A673 (cell line): ENCODE measurements around the gene TSEN15. TPM values are rescaled to one million over a fixed set of nuclear protein-coding genes. Genes with fewer than 3 reads are reported as not detected.
"Not testable (repeated sequence)": the region's sequence is repeated elsewhere in the genome, so short reads cannot be mapped to it uniquely, and the experiment has no call there.

Experiments used
- BruUV-seq: library from RNA; stranded (reverse); fragments of 400-500 nt; replicated peaks from 2 replicates; lab custom pipeline; 2021; lab: Mats Ljungman, UMichigan
- CTCF ChIA-PET: fragments of 300-600 bp; sonication (Branson Sonifier 250); formaldehyde crosslinking; loops from one replicate; lab custom pipeline; 2022; ENCODE audit warnings: antibody characterized with exemption; lab: Charles Lee
- POLR2A ChIA-PET: fragments of 300-600 bp; sonication (Branson Sonifier 250); formaldehyde crosslinking; loops from one replicate; lab custom pipeline; 2022; ENCODE audit warnings: antibody characterized with exemption; ENCODE audit not compliant: low non-redundant PET; lab: Charles Lee
- DNase-seq: peaks from one replicate; pipeline ENCODE4 v3.0.0-alpha.2; 2015; ENCODE audit warnings: low spot score
- H3K27ac ChIP-seq: fragments of 200-600 bp; sonication (generic); 2 replicates; pipeline ENCODE4 v1.5.1; 2016; ENCODE audit warnings: mixed run types, low read depth, mild to moderate bottlenecking, mixed read lengths, antibody characterized with exemption, low read length; ENCODE audit not compliant: poor library complexity, severe bottlenecking
- H3K27me3 ChIP-seq: fragments of 200-600 bp; sonication (generic); replicated peaks from 2 replicates; pipeline ENCODE4 v1.6.1; 2017; ENCODE audit warnings: mixed run types, low read depth, mild to moderate bottlenecking, mixed read lengths, antibody characterized with exemption, low read length; ENCODE audit not compliant: insufficient read depth, poor library complexity
- H3K36me3 ChIP-seq: fragments of 200-600 bp; sonication (generic); 2 replicates; pipeline ENCODE4 v1.6.1; 2016; ENCODE audit warnings: mixed run types, mild to moderate bottlenecking, mixed read lengths, antibody characterized with exemption, low read length; ENCODE audit not compliant: insufficient read depth, poor library complexity, severe bottlenecking
- H3K4me1 ChIP-seq: fragments of 200-600 bp; sonication (generic); 2 replicates; pipeline ENCODE4 v1.6.1; 2017; ENCODE audit warnings: mixed run types, mild to moderate bottlenecking, mixed read lengths, antibody characterized with exemption, low read length; ENCODE audit not compliant: insufficient read depth, poor library complexity, severe bottlenecking
- H3K4me3 ChIP-seq: fragments of 200-600 bp; sonication (generic); 2 replicates; pipeline ENCODE4 v1.5.1; 2016; ENCODE audit warnings: low read depth, mixed run types, mild to moderate bottlenecking, mixed read lengths, low read length; ENCODE audit not compliant: poor library complexity, severe bottlenecking
- H3K9me3 ChIP-seq: fragments of 200-600 bp; sonication (generic); 2 replicates; pipeline ENCODE4 v1.6.1; 2016; ENCODE audit warnings: mixed run types, low read depth, mild to moderate bottlenecking, mixed read lengths, antibody characterized with exemption, low read length; ENCODE audit not compliant: poor library complexity, severe bottlenecking
- EZH2 ChIP-seq: fragments of 200-600 bp; sonication (generic); IDR thresholded peaks from 2 replicates; pipeline ENCODE4 v1.6.1; 2017; ENCODE audit warnings: borderline replicate concordance, low read depth, mild to moderate bottlenecking, mixed read lengths, antibody characterized with exemption, low read length; ENCODE audit not compliant: poor library complexity, severe bottlenecking
- intact Hi-C: fragments of 100-400 bp; cut with micrococcal nuclease; formaldehyde crosslinking; loops from one replicate; pipeline ENCODE4 v1.10.0; 2022; ENCODE audit not compliant: unreplicated experiment
- total RNA-seq: library from RNA; stranded (reverse); gene quantifications from 2 replicates; pipeline ENCODE4 v1.2.3, GENCODE V29; 2021
- TF ChIP-seq, protein P1 (sequence below): fragments of 300-800, 200-600 bp; sonication (generic); conservative IDR thresholded peaks from 2 replicates; pipeline ENCODE4 v1.5.1; 2017; ENCODE audit warnings: low read depth, mild to moderate bottlenecking, antibody characterized with exemption, low read length, moderate library complexity, mixed read lengths

The TSEN15 gene
- total RNA-seq, 1 experiment from 2014 or later, result 57.0 TPM

DNA sequence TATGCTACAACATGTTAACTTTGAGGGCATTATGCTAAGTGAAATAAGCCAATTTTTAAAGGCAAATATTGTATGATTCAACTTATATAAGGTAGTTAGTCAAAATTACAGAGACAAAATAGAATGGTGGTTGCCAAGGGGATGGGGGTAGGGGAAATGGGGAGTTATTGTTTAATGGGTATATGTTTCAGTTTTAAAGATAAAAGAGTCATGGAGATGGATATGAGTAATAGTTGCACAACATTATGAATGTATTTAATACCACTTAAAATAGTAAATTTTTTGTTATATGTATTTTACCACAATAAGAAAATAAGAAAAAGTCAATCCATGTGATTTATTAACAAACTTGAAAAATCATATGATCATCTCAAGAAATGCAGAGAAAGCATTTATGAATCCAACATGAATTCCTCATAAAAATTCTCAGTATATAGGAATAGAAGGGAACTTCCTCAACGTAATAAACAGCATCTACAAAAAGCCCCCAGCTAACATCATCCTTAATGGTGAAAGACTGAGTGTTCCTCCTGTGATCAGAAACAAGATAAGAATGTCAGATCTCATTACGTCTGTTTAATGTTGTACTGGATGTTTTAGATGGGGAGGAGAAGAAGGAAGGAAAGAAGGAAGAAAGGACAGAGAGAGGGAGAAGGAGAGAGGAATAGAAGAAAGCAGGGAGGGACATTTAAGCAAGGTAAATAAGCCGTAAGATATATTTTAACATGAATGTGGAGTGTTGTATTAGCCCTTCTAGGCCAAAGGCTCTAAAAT, 6.7 kb upstream of the TSEN15 start:
- H3K4me1 ChIP-seq, result no peaks in the 10 kb centered on the region
- H3K9me3 ChIP-seq, result no peaks in the 10 kb centered on the region
- H3K4me3 ChIP-seq, result no peak overlapping the region
- DNase-seq, result no peak
- no TSS peak for BruUV-seq
- no peak for TF ChIP-seq EZH2
- TF ChIP-seq, protein P1, sequence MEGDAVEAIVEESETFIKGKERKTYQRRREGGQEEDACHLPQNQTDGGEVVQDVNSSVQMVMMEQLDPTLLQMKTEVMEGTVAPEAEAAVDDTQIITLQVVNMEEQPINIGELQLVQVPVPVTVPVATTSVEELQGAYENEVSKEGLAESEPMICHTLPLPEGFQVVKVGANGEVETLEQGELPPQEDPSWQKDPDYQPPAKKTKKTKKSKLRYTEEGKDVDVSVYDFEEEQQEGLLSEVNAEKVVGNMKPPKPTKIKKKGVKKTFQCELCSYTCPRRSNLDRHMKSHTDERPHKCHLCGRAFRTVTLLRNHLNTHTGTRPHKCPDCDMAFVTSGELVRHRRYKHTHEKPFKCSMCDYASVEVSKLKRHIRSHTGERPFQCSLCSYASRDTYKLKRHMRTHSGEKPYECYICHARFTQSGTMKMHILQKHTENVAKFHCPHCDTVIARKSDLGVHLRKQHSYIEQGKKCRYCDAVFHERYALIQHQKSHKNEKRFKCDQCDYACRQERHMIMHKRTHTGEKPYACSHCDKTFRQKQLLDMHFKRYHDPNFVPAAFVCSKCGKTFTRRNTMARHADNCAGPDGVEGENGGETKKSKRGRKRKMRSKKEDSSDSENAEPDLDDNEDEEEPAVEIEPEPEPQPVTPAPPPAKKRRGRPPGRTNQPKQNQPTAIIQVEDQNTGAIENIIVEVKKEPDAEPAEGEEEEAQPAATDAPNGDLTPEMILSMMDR, result no peak
- intact Hi-C loops, result no loop called here
- no peak overlapping the region for H3K27ac ChIP-seq
- ChIA-PET CTCF (no interaction called here), POLR2A (no interaction called here)
- H3K27me3 ChIP-seq, result no peaks in the 10 kb centered on the region
- no peaks in the 10 kb centered on the region for H3K36me3 ChIP-seq

DNA sequence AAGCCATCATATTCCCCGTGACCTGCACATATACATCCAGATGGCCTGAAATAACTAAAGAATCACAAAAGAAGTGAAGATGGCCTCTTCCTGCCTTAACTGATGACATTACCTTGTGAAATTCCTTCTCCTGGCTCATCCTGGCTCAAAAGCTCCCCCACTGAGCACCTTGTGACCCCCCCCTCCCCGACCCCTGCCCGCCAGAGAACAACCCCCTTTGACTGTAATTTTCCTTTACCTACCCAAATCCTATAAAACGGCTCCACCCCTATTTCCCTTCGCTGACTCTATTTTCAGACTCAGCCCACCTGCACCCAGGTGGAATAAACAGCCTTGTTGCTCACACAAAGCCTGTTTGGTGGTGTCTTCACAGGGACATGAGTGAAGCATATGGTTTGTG, 4.0 kb upstream of the TSEN15 start:
- POLR2A ChIA-PET, H3K4me1 ChIP-seq, H3K27me3 ChIP-seq, H3K9me3 ChIP-seq, intact Hi-C loops, DNase-seq, BruUV-seq, CTCF ChIA-PET, H3K36me3 ChIP-seq, H3K4me3 ChIP-seq, H3K27ac ChIP-seq: not testable (repeated sequence)

DNA sequence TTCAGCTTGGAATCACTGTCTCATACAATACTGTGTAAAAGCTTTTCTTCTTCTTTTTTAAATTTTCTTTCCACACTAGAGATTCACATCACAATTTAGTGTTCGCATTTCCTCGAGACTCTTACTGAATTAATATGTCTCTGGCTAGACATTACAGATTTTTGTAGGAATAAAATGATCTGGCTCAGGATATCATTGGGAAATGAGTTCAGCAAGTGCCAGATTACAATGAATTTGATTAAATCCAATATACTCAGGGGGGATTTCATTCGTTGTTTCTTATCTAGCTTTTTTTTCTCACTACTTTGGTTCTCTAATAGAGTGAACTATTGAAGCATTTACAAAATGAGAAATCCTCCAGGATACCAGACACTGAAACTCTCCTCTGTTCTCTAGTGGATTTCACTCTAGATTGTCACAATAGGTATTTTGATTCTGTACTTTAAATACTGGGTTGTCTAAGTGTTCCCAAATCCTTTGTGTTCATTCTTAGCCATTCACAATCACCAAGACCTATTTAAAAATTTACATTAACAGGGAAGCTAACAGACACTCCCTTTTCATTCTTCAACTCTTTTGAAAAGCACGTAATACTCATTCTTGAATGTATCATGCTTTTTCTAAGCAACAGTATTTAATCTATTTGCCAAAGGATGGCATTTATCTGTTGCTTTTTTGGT, 2.8 kb upstream of the TSEN15 start:
- TF ChIP-seq EZH2, result no peak
- TF ChIP-seq, protein P1, result no peak
- Histone ChIP-seq H3K27ac (no peak overlapping the region), H3K9me3 (no peaks in the 10 kb centered on the region), H3K4me1 (peaks cover 16% of the 10 kb centered on the region), H3K36me3 (no peaks in the 10 kb centered on the region), H3K27me3 (no peaks in the 10 kb centered on the region), H3K4me3 (no peak overlapping the region)
- intact Hi-C loops, result no loop called here
- CTCF ChIA-PET, result no interaction called here
- POLR2A ChIA-PET, result no interaction called here
- no TSS peak for BruUV-seq
- DNase-seq, result no peak

DNA sequence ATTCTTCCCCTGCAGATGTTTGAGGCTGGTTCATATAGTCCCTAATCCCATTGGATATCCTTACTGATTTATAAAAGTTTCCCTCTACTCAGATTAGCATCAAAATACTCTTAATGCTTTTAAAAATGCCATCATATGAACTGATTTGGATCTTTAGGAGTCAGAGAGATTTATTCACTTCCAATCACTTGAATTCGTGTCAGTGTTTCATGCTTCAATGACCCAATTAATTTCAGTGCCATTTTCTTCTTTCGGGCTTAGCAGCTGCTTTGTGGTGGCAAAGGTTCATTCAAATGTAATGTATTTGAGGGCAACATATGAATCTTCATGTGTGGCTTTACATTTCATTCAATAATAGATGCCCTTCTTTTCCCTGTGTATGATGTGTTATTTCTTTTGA, 2.2 kb upstream of the TSEN15 start:
- no peak for DNase-seq
- H3K4me3 ChIP-seq, result no peak overlapping the region
- no peak for TF ChIP-seq EZH2
- TF ChIP-seq, protein P1, result no peak
- intact Hi-C loops, result no loop called here
- H3K27me3 ChIP-seq, result no peaks in the 10 kb centered on the region
- peaks cover 16% of the 10 kb centered on the region for H3K4me1 ChIP-seq
- peaks cover 1% of the 10 kb centered on the region for H3K36me3 ChIP-seq
- H3K27ac ChIP-seq, result no peak overlapping the region
- CTCF ChIA-PET, result no interaction called here
- no TSS peak for BruUV-seq
- H3K9me3 ChIP-seq, result no peaks in the 10 kb centered on the region
- POLR2A ChIA-PET, result no interaction called here
